Activated CD8-positive, alpha-beta memory T cell treated with anti-CD3 and anti-CD28 coated beads for 1 hour (primary cell): Measurements from ENCODE around the gene C9orf50.
"Not testable (repeated sequence)": the region's sequence is repeated elsewhere in the genome, so short reads cannot be mapped to it uniquely, and the experiment has no call there.

ENCODE experiments used
- DNase-seq, 2 donors: peaks; one replicate each; pipeline ENCODE4 v3.0.0-alpha.2; 2020; ENCODE audit warnings: low read depth in 1 of 2; ENCODE audit errors: extremely low read depth in 1 of 2

Gene C9orf50

DNA sequence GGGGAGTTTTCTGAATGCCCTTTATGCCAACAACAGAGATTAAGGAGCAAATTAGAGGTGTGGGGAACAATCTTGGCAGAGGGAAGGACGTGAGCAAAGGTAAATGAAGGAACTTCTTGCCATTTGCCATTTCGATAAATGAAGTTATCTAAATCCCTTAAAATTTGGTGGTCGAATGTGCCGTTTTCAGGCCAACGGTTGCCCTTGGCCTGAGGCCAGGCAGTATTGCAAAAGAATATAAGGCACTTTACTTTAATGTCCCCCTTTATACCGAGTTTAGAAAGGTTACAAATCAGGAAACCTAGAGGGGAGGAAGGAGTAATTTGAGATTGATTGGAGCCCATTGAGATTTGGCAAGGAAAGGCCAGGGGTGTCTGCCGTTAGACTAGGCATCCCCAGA lies 26.3 kb downstream of the C9orf50 start:
- DNase-seq, result no peak

DNA sequence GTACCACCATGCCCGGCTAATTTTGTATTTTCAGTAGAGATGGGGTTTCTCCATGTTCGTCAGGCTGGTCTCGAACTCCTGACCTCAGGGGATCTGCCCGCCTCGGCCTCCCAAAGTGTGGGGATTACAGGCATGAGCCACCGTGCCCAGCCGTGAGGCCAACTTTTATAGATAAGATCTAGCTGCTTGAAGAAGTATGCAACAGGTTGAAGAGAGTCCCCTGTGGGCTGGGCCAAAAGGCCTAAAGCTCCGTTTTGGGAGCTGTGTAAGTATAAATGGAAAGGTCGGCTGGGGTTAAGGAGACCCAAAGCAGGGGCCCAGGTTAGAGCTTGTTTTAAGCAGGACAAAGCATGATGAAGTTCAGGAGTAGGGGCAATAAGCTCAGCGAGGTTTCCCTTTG lies 28.1 kb downstream of the C9orf50 start:
- not testable (repeated sequence) for DNase-seq

DNA sequence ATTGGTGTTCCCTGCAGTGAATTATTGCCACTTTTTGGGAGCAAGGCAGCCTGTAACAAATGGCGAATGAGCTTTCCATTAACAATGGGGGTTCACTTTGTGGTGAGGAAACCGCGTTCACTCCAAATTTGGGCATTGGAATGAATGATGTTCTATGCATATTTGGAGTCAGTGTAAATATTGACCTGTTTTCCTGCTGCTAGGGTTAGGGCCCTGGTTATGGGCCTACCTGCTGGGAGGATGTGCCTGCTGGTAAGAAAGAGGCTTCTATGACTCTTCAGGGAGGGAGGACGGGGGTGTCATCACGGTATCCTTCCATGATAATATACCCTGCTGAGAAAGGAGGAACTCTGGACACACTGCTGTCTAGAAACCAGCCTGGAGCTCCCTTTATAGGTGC lies 29.0 kb downstream of the C9orf50 start:
- DNase-seq, result no peak

DNA sequence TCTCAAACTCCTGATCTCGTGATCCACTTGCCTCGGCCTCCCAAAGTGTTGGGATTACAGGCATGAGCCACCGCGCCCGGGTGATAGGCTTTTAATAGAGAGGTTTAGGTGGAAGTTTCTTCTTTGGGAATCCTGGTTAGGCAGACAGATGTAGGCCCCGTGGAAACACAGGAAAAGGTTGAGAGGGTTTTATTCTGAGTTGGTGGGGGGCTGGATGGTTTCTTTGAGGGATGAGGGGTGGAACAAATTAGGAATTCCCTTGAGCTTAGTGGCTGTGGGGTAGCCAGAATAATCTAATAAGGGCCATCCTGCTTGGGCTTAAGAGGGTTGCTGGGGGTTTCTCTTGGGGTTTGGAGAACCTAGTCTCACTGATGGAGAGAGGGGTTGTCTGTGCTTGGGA lies 30.4 kb downstream of the C9orf50 start:
- DNase-seq, result no peak

DNA sequence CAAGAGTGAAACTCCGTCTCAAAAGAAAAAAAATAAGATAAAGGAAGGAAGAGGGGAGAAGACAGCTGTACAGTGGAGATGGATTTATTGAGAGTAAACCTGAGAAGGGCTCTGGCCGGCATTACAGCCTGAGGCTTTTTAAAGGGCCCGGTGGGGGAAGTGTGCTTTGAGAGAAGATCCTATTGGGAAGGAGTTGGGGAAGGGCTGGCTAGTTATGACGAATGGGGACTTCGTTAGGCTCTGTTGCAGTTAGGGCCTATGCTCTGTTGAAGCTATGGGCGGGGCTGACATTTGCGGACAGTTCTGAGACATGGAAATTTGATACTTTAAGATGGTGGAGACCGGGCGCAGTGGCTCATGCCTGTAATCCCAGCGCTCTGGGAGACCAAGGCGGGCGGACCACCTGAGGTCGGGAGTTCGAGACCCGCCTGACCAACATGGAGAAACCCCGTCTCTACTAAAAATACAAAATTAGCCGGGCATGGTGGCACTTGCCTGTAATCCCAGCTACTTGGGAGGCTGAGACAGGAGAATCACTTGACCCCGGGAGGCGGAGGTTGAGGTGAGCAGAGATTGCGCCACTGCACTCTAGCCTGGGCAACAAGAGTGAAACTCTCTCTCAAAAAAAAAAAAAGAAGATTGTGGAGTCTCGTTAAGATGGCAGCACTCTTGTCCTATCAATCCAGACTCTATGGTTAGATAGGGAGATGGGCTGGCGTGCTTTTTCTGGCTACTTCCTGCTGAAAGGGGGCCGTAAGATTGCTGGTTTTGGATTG lies 33.2 kb downstream of the C9orf50 start:
- DNase-seq, result no peak

DNA sequence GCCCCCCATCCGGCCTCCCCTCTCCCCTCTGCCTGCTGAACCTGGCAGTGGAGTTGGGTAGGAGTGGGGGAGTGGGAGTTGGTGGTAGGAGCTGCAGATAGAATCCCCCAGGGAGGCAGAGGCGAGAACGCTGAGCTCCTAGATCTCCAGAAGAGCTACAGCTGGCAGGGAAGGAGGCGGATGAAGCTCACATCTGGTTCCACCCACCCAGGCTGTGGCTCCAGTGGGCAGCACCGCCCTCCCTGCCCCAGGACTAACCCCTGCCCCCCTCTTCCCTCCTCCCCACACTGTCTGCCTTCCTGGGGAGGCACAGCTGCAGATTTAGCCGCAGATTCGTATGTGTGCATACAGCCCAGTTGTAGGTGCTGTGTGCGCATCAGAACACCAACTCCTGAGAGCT lies 34.2 kb downstream of the C9orf50 start:
- no peak for DNase-seq

DNA sequence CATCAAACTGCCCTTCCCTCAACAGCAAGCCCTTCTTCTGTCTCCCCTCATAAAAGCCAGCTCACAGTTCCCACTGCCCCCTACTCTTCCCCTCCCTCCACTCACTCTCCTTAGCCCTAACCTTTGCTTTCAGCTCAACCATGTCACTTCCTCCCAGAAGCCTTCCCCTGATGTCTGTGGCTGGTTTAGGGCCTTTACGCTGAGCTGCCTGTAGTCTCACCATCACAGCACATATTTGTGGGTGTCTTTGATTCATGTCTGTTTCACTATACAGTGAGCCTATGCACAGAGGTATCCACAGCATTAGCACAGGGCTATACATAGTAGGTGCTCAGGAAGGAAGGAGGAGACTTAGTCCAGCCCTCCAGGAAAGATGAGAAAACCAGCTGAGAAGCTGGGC lies 34.7 kb downstream of the C9orf50 start:
- DNase-seq, result no peak

DNA sequence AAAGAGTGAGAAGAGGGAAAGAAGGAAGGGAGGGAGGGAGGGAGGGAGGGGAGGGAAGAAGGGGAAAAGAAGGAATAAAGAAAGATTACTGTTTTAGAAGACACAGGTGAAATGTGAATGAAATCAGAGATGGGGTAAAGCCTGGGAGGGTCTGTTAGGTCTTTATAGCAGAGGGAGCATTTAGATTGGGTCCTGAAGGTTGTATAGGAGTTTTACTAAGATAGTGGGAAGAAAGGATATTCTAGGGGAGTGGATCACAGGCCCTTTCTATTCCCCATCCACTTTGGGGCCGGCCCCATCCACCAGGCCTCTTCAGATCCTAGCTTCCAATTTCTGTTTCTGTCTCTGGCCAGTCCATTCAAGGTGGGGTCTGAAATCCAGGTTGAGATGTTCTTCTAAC lies 35.5 kb downstream of the C9orf50 start:
- DNase-seq, result no peak

DNA sequence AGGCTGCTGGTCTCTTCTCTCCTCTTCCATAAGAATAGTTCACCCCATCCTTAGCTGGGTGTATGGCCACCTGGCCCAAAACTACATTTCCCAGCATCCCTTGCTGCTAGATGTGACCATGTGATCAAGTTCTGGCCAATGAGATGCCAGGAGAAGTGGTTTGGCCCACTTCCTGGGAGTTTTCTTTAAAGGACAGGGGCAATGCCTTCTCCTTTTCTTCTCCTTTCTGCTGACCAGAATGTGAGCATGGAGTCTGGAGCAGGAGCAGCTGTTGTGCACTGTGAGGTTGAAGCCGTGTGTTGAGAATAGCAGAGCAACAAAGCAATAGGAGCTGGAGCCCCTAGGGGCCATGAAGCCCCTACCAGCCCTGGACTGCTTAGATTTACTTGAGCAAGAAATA lies 36.8 kb downstream of the C9orf50 start:
- no peak for DNase-seq

DNA sequence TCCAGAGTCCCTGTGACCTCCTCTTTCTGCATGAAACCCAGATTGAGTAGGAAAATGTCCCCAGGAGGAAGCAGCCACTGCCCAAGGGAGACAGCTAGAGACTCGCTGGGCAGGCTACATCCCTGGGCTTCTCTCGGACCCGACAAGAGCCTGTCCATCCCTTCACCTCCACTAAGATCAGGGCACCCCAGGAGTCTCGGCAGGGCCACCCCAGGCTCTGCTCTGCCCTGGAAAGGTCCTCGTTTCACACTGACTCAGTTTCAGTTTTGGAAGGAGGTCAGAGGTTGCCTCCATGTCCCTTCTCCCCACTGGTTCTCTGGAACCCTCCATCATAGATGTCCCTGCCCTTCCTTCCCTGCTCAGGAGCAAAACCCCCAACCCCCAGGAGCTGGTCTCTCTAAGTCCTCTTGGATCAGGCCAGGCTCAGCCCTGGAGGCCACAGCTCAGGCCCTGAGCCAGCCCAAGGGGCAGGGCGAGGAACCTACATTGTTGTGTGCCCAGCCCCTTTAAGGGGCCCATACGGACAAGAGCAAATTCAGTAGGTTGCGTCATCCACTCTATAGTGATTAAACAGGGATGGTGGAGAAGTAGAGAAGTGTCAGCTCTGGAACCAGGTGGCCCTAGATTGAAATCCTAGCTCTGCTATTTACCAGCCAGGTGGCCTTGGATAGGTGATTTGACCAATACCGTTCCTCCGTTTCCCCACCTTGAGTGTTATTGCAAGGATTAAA lies 37.4 kb downstream of the C9orf50 start:
- DNase-seq, result no peak

DNA sequence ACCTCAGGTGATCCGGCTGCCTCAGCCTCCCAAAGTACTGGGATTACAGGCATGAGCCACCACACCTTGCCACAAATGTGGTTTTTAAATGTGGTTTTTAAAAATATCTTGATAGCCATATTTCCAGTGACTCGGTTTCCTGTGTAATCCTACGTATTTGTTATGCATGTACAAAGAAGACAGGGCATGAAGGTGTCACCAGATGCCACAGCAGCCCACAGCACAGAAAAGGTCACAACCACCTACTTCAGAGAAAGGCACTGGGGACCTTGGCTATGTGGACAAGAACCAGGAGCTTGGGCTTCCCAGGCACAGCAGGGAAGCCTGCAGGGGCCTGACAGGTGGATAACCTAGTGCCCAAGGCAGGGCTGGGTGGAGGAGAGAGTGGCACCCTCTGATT lies 38.0 kb downstream of the C9orf50 start:
- DNase-seq, result no peak

DNA sequence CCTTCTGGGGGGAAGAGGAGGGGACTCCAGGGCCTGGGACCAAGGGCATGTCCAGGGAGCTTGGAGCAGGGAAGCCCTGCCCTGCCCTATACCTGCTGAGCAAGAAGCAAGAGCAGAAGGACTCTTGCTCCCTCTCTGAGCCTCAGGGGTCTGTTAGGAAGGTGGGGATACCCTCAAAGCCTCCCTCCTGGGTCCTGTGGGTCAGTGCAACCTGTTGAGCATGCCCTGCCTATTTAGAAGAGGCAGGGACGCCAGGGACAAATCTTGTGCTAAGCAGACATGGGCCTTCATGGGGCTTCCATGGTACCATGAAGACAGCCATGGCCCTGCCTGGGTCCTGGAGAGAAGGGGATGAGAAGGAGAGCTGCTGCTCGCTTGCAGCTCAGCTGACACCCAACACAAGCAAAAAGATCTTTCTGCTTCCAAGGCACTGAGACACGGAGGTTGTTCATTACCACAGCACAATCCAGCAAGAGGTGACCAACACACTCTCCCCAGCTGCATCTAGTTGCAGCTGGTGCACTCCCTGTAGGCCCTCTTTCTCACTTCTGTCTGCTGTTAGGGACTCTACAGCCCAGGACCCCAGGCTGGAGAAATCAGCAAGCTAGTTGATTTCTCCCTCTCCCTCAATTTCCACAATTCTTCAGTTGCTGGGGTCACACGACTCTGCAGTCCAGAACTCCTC lies 39.3 kb downstream of the C9orf50 start:
- DNase-seq, result no peak

DNA sequence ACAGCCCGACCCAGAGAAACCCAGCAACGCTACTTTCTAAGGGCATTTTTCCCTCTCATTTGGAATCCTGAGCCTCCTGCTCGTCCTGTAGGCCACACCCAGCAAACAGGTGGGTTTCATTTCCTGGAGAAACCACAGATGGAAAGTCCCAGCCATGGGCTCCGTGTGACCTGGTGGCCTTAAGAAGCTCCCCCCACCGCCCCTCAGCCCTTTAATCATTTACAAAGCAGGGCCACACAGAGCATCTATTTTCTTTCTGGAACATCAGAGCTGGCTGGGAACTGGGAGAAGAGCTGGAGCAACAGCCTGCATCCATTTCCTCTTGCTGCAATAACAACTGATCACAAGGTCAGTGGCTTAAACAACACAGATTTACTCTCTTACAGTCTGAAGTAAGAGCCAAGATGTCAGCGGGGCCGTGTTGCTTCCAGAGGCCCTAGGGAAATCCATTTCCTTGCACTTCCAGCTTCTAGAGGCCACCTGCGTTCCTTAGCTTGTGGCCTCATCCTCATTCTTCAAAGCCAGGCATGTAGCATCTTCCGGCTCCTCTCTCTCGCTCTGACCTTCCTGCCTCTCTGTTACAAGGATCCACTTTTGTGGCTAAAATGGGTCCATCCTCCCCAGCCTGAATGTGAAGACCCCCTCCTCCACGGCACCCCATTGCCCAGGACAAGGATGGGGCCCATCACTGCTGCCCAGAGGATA lies 40.5 kb downstream of the C9orf50 start:
- DNase-seq, result no peak

DNA sequence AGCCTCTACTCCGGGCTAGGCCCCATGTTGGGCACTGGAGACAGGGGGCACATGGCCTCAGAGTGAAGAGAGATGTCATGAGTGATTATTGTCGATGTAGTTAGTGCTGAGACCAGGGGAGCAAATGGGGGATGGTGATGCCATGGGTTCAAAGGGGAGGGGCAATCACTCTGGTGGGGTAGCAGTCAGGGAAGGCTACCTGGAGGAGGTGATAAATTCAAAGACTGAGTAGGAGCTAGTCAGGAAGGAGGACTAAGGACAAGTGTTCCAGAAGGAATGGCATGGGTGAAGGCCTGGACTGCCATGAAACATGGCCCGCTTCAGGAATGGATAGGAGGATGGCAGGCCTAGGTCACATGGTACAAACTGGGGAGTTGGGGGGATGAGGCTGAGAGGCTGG lies 41.6 kb downstream of the C9orf50 start:
- DNase-seq, result no peak

DNA sequence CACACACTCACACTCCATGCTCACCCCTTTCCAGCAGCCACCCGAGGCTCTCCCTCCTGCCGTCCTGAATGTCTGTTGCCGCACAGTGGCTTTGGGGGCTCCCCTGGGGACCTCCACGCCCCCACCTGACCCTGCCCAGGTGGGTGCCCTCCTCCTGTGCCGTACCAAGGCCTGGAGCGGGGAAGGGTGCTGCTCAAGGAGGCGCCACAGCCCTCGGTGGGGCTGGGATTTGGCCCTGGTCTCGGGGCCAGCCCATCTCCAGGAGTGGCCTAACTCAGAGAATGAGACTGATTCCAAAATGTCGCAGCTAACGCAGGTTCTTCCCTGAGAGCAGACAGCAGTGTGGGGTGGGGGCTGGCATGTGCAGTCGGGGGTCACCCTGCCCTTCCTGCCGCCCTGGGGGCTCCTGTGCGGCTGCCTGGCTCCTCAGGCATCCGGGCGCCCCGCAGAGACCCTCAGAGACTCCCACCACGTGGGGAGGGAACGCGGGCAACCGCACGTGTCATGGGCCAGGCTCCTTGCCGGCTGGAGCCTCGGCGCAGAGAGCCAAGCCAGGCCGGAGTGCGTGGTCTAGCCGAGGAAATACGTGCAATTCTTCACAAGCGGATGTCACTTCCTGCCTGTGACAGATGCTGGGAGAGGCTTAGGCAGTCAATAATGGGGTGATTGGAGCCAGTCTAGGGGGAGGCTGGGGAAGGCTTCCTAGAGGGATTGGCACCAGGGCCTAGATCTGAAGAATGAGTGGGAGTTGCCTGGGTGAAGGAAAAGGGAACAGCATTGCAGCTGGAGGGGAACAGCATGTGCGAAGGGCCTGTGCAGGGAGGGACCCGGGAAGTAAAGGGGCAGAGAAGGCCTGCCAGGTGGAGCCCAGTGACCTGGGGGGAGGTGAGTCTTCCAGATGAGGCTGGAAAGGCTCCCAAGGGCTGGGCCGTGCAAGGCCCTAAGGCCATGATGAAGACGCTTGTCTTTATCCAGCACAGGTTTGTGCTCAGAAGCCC lies 44.1 kb downstream of the C9orf50 start:
- no peak for DNase-seq

DNA sequence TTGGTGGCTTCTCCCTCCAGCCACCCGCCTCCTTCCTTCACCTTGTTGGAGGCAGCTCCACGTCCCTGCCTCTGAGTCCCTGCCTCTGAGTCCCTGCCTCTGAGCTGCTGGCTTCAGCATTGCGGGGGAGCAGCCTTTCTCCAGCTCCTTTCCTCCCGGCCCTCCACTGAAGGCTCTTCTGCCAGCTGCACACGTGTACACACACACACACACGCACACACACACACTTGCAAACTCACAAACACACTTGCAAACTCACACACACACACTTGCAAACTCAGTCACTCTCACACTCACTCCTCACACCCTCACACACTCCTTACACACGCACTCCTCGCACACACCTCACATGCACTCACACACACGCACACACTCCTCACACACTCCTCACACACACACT lies 45.1 kb downstream of the C9orf50 start:
- DNase-seq, result no peak

DNA sequence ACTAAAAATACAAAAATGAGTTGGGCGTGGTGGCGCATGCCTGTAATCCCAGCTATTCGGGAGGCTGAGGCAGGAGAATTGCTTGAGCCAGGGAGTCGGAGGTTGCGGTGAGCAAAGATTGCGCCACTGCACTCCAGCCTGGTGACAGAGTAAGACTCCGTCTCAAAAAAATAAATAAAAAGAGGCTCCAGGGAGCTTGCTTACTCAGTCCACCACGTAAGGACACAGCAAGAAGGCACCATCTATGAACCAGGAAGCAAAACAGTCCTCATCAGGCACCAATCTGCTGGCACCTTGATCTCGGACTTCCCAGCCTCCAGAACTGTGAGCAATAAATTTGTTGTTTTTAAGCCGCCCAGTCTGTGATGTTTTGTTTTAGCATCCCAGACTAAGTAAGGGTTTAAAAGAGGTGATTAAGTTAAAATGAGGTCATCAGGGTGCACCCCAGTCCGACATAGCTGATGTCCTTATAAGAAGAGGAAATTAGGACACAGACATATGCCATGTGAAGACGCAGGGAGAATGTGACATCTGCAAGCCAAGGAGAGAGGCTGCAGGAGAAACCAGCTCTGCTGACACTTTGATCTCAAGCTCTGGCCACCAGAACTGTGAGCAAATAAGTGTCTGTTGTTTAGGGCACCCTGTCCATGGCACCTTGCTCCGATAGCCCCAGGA lies 45.9 kb downstream of the C9orf50 start:
- no peak for DNase-seq

DNA sequence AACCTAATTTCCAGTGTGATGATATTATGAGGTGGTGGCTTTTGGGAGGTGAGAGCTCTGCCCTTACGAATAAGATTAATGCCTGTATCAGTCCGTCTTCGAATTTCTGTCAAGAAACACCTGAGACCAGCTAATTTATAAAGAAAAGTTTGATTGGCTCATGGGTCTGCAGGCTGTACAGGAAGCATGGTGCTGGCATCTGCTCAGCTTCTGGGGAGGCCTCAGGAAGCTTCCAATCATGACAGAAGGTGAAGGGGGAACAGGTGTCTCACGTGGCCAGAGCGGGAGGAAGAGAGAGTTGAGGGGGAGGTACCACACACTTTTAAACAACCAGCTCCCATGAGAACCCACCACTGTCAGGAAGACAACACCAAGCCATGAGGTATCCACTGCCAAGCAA lies 46.9 kb downstream of the C9orf50 start:
- no peak for DNase-seq

DNA sequence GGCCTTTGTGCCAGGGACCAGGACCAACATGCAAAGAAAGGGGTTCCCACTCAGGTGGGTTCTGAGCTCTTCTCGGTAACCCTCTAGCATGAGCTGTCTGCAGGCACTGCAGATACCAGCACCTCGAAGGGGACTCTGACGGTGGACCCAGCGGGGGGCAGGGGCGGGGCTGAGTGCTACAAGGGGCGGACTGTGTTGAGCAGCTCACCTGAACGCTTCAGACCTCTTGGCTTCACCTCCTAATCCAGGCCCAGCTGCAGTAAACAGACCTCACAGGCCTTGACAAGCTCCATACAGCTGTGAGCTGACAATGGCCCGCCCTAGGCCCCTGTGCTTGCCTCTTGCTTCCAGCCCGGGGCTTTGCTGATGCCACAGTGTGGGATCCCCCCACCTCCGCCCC lies 48.4 kb downstream of the C9orf50 start:
- DNase-seq, result no peak

DNA sequence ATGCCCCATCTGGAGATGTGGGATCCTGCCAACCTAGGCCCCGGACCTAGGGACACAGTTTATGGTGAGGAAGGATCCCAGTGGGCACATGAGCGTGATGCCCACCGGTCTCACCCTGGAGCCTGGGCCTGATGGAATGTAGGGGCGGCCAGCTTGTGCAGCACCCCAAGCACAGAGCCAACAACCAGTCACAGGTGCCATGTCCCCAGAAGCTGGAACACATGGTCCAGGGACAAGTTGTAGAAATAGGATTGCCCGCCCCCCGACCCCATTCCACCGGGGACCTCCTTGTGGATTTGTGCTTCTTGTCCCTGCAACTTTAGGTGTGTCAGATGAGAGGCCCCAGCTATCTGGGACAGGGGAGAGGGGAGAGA lies 48.9 kb downstream of the C9orf50 start:
- DNase-seq, result no peak
